T-helper 2 cell treated with Interferon-gamma antibody and Interleukin-4, amounts not matched to agents 100 ng/mL and 5 ng/mL, for 36 hours (primary cell): Measurements from ENCODE around the gene TRIM28. TPM values are rescaled to one million over a fixed set of nuclear protein-coding genes. Genes with fewer than 3 reads are reported as not detected.
"Not testable (repeated sequence)": the region's sequence is repeated elsewhere in the genome, so short reads cannot be mapped to it uniquely, and the experiment has no call there.

Experiments
- intact Hi-C: fragments of 100-400 bp; cut with micrococcal nuclease; formaldehyde crosslinking; loops from one replicate; pipeline ENCODE4 v1.15.1; 2023
- total RNA-seq: library from RNA; stranded (reverse); gene quantifications from 2 replicates; pipeline ENCODE4 v1.2.3, GENCODE V29; 2022

TRIM28 gene
- total RNA-seq, 1 donor from 2014 or later, result 517 TPM

DNA sequence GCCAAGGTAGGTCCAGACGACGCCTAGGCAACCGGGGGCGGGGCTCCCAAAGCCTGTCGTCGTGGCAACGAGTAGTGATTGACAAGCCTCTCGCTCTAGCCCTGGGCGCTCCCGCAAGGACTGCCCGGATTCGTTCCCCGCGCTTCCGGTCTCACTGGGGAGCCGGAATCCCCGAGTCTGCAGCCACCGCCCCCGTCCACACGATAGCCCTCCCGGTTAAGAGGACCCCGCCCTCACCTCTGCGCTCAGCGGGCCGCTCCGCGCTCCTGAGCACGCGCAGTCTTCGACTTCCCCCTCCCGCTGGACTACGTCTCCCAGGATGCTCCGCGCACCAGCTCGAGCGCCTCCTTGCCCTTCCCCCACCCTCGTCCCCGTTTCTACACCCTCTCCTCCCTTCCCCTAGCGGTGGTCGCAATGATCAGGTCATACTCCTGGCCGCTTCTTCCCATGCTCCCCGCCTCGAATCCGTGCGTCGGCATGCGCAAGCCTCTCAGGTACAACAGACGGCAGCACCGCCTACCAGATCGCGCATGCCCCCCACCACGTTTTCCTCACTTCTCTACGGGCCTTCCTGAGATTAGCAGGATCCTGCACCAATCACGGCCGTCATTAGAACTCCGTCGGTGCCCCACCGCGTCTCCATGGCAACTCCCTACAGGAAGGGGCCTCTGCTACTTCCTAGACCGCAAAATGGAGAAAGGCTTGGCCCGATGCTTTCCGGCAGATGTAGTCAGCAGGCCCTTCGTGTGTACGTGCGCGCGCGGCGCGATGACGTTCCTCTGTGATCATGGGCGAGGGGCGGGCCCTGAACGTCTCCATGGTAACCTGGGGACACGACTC, 29.2 kb downstream of the TRIM28 start, which contains the start of gene MZF1:
MZF1 (minus strand) TSS at position 518 of the 840 bp plus-strand sequence. CDS start 1,946 bp downstream, outside the sequence.
- intact Hi-C loops, result loop anchor here (1.0 kb wide), 6 partner anchors 14 to 192 kb away; partner anchors contain the start of genes TRIM28, ZBTB45, ZNF132 and ZNF324

GRCh38 chr19:58573658-58574164, 29.8 kb downstream of the TRIM28 start:
- intact Hi-C loops, result loop anchor here (1.0 kb wide), 6 partner anchors 14 to 192 kb away; partner anchors contain the start of genes TRIM28, ZBTB45, ZNF132 and ZNF324

DNA sequence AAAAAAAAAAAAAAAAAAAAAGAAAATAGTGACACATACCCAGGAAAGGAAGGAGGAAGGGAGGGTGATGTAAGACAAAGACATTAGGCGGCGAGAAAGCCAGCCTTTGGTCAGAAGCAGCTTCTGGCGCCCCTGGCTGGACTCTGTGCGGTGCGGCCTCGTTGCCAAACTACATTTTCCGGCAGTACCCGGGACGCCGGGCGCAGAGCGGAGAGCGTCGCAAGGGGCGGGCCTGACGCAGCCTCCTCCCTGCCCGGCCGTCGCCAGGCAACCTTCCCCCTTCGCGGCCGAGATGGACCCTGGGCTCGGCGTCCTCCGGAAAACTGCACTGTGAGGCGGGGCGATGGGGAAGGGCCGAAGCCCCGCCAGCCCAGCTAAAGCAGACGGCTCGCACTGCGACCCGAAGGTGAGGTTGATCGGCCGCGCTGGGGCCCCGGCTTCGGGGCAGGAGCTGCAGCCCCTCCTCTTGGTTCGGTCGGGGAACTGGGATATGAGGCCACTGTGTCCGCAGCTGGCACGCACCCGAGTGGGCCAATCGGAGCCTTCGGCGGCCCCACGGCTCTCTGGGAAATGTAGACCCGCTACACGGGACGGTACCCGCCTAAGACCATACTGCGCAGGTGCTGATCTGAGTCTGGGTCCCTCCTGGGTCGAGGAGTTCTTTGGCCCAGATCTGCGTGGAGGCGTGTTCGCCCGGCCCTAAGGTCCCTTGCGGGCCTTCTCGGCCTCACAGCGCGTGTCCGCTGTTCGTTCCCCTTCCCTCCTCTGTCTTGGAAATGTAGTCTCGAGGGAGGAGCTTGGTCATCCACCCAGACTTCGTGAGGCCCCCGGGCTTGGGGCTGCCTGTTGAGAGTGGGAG, 31.5 kb downstream of the TRIM28 start:
- intact Hi-C loops, result no loop called here

DNA sequence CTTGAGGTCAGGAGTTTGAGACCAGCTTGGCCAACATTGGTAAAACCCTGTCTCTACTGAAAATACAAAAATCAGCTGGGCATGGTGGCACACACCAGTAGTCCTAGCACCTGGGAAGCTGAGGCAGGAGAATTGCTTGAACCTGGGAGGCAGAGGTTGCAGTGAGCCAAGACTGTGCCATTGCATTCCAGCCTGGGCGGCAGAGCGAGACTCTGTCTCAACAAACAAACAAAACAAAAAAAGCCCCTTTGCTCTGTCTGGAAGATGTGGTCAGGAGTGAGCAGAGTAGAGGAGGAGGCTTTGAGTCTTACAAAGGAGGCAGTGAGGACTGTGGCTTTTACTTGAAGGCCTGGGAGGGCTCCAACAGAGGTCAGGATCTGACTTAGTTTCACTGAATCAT, 33.7 kb downstream of the TRIM28 start:
- intact Hi-C loops, result not testable (repeated sequence)

DNA sequence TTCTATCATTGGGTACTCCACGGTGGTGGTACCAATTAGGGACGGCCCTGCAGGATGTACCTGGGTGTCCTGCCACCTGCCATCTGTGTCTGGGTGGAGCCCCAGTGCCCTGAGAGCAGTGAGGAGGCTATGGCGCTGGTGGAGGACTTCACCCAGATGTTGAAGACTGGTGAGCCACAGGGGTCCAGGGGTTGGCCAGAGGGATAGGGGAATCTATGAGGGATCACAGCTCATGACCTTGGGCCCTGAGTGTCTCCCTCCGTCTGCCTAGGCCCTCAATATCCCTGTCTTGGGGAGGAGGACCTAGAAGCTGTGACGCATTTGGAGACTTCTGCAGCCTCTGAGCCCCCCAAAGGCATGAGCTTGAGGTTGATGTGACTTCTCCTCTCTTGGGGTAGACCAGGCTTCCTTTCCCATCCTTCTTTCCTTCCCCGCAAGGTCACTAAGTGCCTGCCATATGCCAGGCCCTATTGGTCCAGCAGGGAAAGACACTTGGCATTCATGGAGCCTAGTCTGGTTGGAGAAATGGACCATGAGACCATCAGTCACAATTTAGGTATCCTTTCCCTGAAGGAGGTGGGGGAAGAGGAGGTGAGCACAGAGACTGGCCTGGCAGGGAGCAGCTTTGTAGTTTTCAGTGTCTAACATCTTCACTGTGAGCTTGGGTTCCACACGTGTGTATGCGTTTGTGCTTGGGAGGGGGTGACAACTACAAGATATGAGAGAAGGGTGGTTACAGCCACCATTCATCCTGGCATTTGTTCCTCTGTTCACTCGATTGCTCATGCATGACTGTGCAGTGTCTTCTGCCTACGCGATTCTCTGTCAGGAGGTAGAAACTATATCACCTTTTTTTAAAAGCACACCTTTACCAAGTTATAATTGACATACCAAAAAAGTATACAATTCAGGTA, 34.4 kb downstream of the TRIM28 start:
- intact Hi-C loops, result no loop called here

DNA sequence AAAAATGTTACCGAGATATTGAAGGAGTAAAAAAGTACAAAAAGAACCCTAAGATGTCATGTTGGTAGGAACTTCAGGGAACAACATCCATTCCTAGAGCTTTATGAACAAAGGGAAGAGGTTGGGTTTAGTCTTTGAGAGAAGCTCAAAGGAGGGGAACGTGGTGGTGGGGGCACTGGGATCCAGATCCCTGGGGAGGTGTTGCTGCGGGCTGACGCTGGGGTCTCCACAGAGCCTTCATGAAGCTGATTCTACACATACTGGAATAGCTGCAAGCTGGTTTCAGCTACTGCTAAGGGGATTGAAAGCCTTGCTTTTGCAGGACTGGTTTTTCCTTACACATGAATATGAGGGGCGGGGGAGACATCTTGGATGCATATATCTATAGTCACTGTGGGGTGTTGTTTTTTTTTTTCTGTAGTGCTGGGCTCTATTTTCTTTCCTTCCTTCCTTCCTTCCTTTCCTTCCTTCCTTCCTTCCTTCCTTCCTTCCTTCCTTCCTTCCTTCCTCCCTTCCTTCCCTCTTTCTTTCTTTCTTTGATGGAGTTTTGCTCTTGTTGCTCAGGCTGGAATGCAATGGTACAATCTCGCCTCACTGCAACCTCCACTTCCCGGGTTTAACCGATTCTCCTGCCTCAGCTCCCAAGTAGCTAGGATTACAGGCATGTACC, 35.7 kb downstream of the TRIM28 start:
- intact Hi-C loops, result no loop called here

GRCh38 chr19:58581227-58582141, 37.6 kb downstream of the TRIM28 start:
- intact Hi-C loops, result loop anchor here (1.0 kb wide), 2 partner anchors 61 to 67 kb away; no protein-coding TSS in a partner anchor

DNA sequence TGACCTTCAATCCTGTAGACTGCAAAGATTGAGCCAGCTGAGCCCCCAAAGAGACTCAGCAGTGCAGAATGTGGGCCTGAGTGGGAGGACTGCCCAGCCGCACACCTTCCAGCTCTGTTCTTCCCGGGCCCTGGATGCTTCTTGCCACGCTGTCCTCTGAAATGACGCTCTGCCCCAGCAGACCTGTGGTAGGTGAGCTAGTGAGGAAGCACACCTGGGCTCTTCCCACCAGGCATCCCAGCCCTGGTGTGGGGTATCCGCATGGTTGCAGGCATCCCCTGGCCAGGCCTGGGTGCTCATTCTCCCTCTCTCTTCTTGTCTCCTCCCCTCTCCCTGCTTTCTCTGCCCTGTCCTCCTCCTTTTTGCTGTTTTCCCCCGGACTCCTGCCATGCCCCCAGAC, 39.1 kb downstream of the TRIM28 start:
- intact Hi-C loops, result no loop called here

DNA sequence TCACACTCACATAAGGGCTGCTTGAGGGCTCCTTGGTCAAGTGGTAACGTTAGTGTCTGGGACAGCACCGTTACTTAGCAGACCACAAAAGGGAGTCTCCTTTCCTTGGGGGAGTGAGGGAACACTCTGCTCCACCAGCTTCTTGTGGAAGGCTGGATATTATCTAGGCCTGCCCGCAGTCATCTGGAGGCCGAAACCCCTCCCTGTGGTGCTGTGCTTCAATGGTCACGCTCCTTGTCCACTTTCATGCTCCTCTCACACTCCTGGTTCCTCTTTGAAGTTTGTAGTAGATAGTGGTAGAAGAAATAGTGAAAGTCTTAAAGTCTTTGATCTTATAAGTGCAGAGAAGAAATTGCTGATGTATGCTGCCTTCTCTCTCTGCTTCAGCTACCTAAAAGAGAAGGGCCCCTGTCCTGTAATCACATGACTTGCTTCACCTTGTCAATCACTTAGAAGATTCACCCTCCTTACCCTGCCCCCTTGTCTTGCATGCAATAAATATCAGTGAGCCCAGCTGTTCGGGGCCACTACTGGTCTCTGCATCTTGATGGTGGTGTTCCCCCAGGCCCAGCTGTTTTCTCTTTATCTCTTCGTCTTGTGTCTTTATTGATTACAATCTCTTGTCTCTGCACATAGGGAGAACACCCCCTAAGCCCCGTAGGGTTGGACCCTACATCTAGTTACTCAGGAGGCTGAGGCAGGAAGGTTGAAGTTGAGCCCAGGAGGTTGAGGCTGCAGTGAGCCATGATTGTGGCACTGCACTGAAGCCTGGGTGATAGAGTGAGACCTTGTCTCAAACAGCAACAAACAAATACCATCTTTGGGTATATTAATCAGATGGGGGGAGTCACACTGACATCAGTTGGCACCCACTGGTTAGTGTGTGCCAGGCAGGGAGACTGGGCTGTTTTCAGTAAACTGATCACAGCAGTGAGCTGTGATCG, 40.9 kb downstream of the TRIM28 start:
- intact Hi-C loops, result no loop called here

DNA sequence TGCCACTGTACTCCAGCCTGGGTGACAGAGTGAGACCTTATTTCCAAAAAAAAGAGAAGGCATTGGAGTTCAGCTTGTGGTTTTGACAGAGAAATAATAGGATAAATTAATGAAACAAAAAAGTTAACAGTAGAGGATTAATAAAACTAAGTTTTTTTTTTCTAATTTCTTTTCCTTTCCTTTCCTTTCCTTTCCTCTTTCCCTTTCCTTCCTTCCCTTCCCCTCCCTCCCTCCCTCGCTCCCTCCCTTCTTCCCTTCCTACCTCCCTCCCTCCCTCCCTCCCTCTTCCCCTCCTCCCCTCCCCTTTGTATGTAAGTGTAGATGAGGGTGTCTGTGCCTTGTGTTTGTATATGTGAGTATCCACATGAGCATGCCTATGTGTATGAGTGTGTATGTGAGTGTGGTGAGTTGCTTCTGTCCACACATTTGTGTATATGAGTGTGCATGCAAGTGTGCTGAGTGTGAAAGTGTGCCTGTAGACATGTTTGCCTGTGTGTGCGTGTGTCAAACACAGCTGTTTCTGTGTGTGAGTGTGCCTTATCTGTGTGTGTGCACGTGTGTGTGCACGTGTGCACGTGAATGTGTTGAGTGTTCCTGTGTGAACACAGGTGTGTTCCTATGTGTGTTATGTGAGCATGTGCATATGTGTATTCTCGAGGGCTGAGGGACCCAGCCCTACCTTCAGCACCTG, 41.7 kb downstream of the TRIM28 start:
- intact Hi-C loops, result no loop called here

DNA sequence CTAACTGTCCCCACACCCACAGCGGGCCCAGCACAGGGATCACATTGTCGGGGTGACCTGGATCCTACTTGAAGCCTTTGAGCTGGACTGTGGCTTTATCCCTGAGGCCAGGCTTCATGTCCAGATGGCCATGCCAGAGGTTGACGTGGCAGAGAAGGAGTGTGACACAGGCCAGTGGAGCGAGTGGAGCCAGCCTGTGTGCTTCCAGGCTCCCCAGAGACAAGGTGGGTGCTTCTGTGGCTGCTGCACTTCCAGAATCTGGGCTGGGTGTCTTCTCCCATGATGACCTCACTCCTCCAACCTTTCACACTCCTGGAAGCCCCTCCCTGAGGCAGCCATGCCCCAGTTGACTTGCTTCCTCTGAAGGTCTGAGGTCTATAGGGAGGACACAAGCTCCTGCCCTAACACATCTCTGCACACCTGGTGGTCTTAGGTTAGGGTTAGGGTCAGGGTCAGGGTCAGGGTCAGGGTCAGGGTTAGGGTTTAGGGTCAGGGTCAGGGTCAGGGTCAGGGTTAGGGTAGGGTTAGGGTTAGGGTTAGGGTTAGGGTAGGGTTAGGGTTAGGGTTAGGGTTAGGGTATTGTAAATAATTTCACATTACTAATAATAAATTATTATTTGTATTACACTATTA, 42.4 kb downstream of the TRIM28 start:
- intact Hi-C loops, result no loop called here

Other genes starting within 250 kb of the TRIM28 start
- 60.7 and 68.2 TPM in 2 replicates for gene ERVK3-1, start 238.7 kb upstream of the TRIM28 start, total RNA-seq
- 3.6 and 4.3 TPM in 2 replicates for gene ZSCAN22, start 217.1 kb upstream of the TRIM28 start, total RNA-seq
- gene A1BG, start 190.6 kb upstream of the TRIM28 start, total RNA-seq, result 10.3 and 11.0 TPM in 2 replicates
- 0.73 and 1.1 TPM in 2 replicates for gene ZNF497, start 181.3 kb upstream of the TRIM28 start, total RNA-seq
- 1.4 and 1.7 TPM in 2 replicates for gene ZNF837, start 163.0 kb upstream of the TRIM28 start, total RNA-seq
- gene RPS5, start 156.8 kb upstream of the TRIM28 start, total RNA-seq, result 1,063 and 1,068 TPM in 2 replicates
- 0.27 and 0.61 TPM in 2 replicates for gene RNF225, start 148.4 kb upstream of the TRIM28 start, total RNA-seq
- 5.5 and 5.9 TPM in 2 replicates for gene ZNF584, start 135.4 kb upstream of the TRIM28 start, total RNA-seq
- 4.0 and 4.1 TPM in 2 replicates for gene ZNF132, start 103.9 kb upstream of the TRIM28 start, total RNA-seq
- gene ZNF324B, start 92.4 kb upstream of the TRIM28 start, total RNA-seq, result 11.5 and 11.8 TPM in 2 replicates
- 10.1 and 11.4 TPM in 2 replicates for gene ZNF324, start 77.0 kb upstream of the TRIM28 start, total RNA-seq
- gene ZNF446, start 67.7 kb upstream of the TRIM28 start, total RNA-seq, result 7.3 and 7.5 TPM in 2 replicates
- 13.8 and 15.3 TPM in 2 replicates for gene SLC27A5, start 32.1 kb upstream of the TRIM28 start, total RNA-seq
- gene ZBTB45, start 24.3 kb upstream of the TRIM28 start, total RNA-seq, result 16.5 and 17.8 TPM in 2 replicates
- gene CHMP2A, start 11.0 kb downstream of the TRIM28 start, total RNA-seq, result 122 and 124 TPM in 2 replicates
- gene UBE2M, start 14.5 kb downstream of the TRIM28 start, total RNA-seq, result 92.8 and 95.9 TPM in 2 replicates
- 26.5 and 26.7 TPM in 2 replicates for gene MZF1, start 29.3 kb downstream of the TRIM28 start, total RNA-seq